H1 (cell line): ENCODE results near the gene HMGCLL1. TPM values are rescaled to one million over a fixed set of nuclear protein-coding genes. Genes with fewer than 3 reads are reported as not detected.
A peak's percentile ranks its signal among the peaks of the same experiment; 100 is the strongest.

Experiments
- CTCF ChIA-PET: fragments of 300-600 bp; sonication (Branson Sonifier 250); formaldehyde crosslinking; loops from one replicate; lab custom pipeline; 2021; ENCODE audit not compliant: partially characterized antibody; lab: Charles Lee
- POLR2A ChIA-PET: fragments of 300-600 bp; sonication (Branson Sonifier 250); formaldehyde crosslinking; loops from one replicate; lab custom pipeline; 2021; ENCODE audit warnings: inconsistent platforms; ENCODE audit not compliant: partially characterized antibody; lab: Charles Lee
- DNase-seq, 2 experiments: peaks; one replicate each; pipeline versions ENCODE4 v3.0.0 to v3.0.0-alpha.2; 2010 to 2022; ENCODE audit warnings: low spot score in 2 of 2, low read depth in 1 of 2, mixed read lengths in 1 of 2
- FAIRE-seq: peaks from 2 replicates; lab custom pipeline; 2011; peaks lifted over from hg19 to GRCh38; lab: Jason Lieb, UNC
- H2AFZ ChIP-seq: 2 replicates; pipeline ENCODE4 v1.8.1; 2012; ENCODE audit warnings: low read length, inconsistent platforms
- H2AK5ac ChIP-seq: 2 replicates; pipeline ENCODE4 v1.6.1; 2013; ENCODE audit warnings: low read depth, low read length
- H2BK120ac ChIP-seq: replicated peaks from 2 replicates; pipeline ENCODE3; 2013; ENCODE audit warnings: low read depth, low read length, inconsistent platforms
- H2BK12ac ChIP-seq: 2 replicates; pipeline ENCODE4 v1.6.1; 2013; ENCODE audit warnings: low read depth, low read length
- H2BK15ac ChIP-seq: 2 replicates; pipeline ENCODE4 v1.6.1; 2013; ENCODE audit warnings: low read length
- H2BK20ac ChIP-seq: 2 replicates; pipeline ENCODE4 v1.6.1; 2013; ENCODE audit warnings: low read length
- H2BK5ac ChIP-seq: 2 replicates; pipeline ENCODE4 v1.6.1; 2013; ENCODE audit warnings: low read depth, low read length
- H3K14ac ChIP-seq: 2 replicates; pipeline ENCODE4 v1.6.1; 2013; ENCODE audit warnings: inconsistent platforms; ENCODE audit not compliant: insufficient read length
- H3K18ac ChIP-seq: 2 replicates; pipeline ENCODE4 v1.6.1; 2013; ENCODE audit warnings: low read length; ENCODE audit errors: extremely low read depth
- H3K23ac ChIP-seq: 2 replicates; pipeline ENCODE4 v1.6.1; 2013; ENCODE audit warnings: inconsistent platforms; ENCODE audit not compliant: insufficient read length
- H3K23me2 ChIP-seq: 2 replicates; pipeline ENCODE4 v1.6.1; 2013; ENCODE audit warnings: low read depth, low read length
- H3K27ac ChIP-seq: 2 replicates; pipeline ENCODE4 v1.6.1; 2011; ENCODE audit warnings: low read depth, low read length, inconsistent platforms
- H3K27me3 ChIP-seq, 4 experiments: replicated peaks in 1 of 4; 1 replicate in 1 of 4; 2 replicates in 3 of 4; pipeline versions ENCODE4 v1.6.1 to v1.8.1; 2011 to 2013; ENCODE audit warnings: low read length in 3 of 4, mild to moderate bottlenecking in 3 of 4, inconsistent platforms in 2 of 4, mixed read lengths in 2 of 4, moderate library complexity in 1 of 4; ENCODE audit not compliant: control insufficient read depth in 3 of 4, insufficient read depth in 3 of 4; ENCODE audit errors: extremely low read depth in 1 of 4
- H3K36me3 ChIP-seq, 4 experiments: 2 replicates each; pipeline versions ENCODE4 v1.6.1 to v1.8.1; 2011 to 2013; ENCODE audit warnings: mild to moderate bottlenecking in 4 of 4, low read length in 3 of 4, moderate library complexity in 2 of 4, control low read depth in 1 of 4, inconsistent platforms in 1 of 4; ENCODE audit not compliant: insufficient read depth in 4 of 4, control insufficient read depth in 2 of 4
- H3K4ac ChIP-seq: replicated peaks from 2 replicates; pipeline ENCODE3; 2013; ENCODE audit warnings: low read length, low read depth, mixed read lengths, inconsistent platforms; ENCODE audit not compliant: insufficient read length
- H3K4me1 ChIP-seq, 4 experiments: replicated peaks in 1 of 4; 1 replicate in 1 of 4; 2 replicates in 3 of 4; pipeline versions ENCODE4 v1.6.1 to v1.8.1; 2011 to 2013; ENCODE audit warnings: low read length in 3 of 4, inconsistent platforms in 2 of 4, mixed read lengths in 1 of 4; ENCODE audit not compliant: insufficient read depth in 4 of 4, control insufficient read depth in 3 of 4
- H3K4me2 ChIP-seq, 2 experiments: 2 replicates each; pipeline versions ENCODE4 v1.6.1 to v1.8.1; 2011 to 2013; ENCODE audit warnings: low read depth in 2 of 2, low read length in 2 of 2, control low read depth in 1 of 2, inconsistent platforms in 1 of 2, mild to moderate bottlenecking in 1 of 2; ENCODE audit not compliant: insufficient read depth in 1 of 2
- H3K4me3 ChIP-seq, 4 experiments: fragments of 200-600, 300-600 bp in 1 of 4; sonication (generic), shearing (Covaris generic), sonication (Bioruptor Twin) in 1 of 4; 2 replicates each; pipeline versions ENCODE4 v1.5.1 to v1.8.1; 2011 to 2016; ENCODE audit warnings: low read length in 4 of 4, low read depth in 3 of 4, control low read depth in 2 of 4, inconsistent platforms in 2 of 4, mild to moderate bottlenecking in 2 of 4, mixed read lengths in 1 of 4, moderate library complexity in 1 of 4; ENCODE audit not compliant: insufficient read depth in 2 of 4; ENCODE audit errors: extremely low read depth in 1 of 4
- H3K56ac ChIP-seq: replicated peaks from 2 replicates; pipeline ENCODE3; 2013; ENCODE audit warnings: low read depth, mild to moderate bottlenecking, mixed read lengths, low read length, inconsistent platforms; ENCODE audit not compliant: insufficient read length
- H3K79me1 ChIP-seq: 2 replicates; pipeline ENCODE4 v1.6.1; 2013; ENCODE audit warnings: low read depth, low read length, control low read depth
- H3K79me2 ChIP-seq, 2 experiments: 2 replicates each; pipeline versions ENCODE4 v1.6.1 to v1.8.1; 2012 to 2013; ENCODE audit warnings: low read length in 2 of 2, mild to moderate bottlenecking in 2 of 2, inconsistent platforms in 1 of 2; ENCODE audit not compliant: insufficient read depth in 2 of 2, control insufficient read depth in 1 of 2
- H3K9ac ChIP-seq, 4 experiments: replicated peaks in 1 of 4; 1 replicate in 1 of 4; 2 replicates in 3 of 4; pipeline versions ENCODE4 v1.6.1 to v1.8.1; 2011 to 2013; ENCODE audit warnings: low read depth in 3 of 4, low read length in 3 of 4, control low read depth in 2 of 4, mild to moderate bottlenecking in 2 of 4, moderate library complexity in 2 of 4, inconsistent platforms in 1 of 4; ENCODE audit errors: extremely low read depth in 1 of 4
- H3K9me3 ChIP-seq, 2 experiments: 2 replicates each; pipeline versions ENCODE4 v1.6.1 to v1.8.1; 2012 to 2013; ENCODE audit warnings: mild to moderate bottlenecking in 2 of 2, moderate library complexity in 2 of 2, control low read depth in 1 of 2, inconsistent platforms in 1 of 2, low read depth in 1 of 2, low read length in 1 of 2, mixed read lengths in 1 of 2; ENCODE audit not compliant: insufficient read depth in 2 of 2
- H4K20me1 ChIP-seq, 2 experiments: replicated peaks in 1 of 2; 2 replicates each; pipeline versions ENCODE3 to v1.8.1; 2011 to 2013; ENCODE audit warnings: inconsistent platforms in 2 of 2, low read length in 2 of 2, mild to moderate bottlenecking in 1 of 2; ENCODE audit not compliant: insufficient read depth in 2 of 2, control insufficient read depth in 1 of 2
- H4K5ac ChIP-seq: 2 replicates; pipeline ENCODE4 v1.6.1; 2013; ENCODE audit warnings: low read length, low read depth, mixed read lengths, inconsistent platforms; ENCODE audit not compliant: insufficient read length
- H4K8ac ChIP-seq: 2 replicates; pipeline ENCODE4 v1.8.0; 2013; ENCODE audit warnings: mild to moderate bottlenecking, moderate library complexity, low read length, inconsistent platforms; ENCODE audit not compliant: insufficient read depth; ENCODE audit errors: extremely low read depth
- H4K91ac ChIP-seq: replicated peaks from 2 replicates; pipeline ENCODE3; 2013; ENCODE audit warnings: low read length, mixed read lengths, inconsistent platforms; ENCODE audit not compliant: insufficient read length
- CEBPB ChIP-seq: IDR thresholded peaks from 2 replicates; pipeline ENCODE4 v1.6.1; 2012; ENCODE audit warnings: low read depth, low read length
- MAFK ChIP-seq: IDR thresholded peaks from 2 replicates; pipeline ENCODE4 v1.6.1; 2012; ENCODE audit warnings: low read depth, mild to moderate bottlenecking, improper control_type of control experiment, low read length
- RAD21 ChIP-seq, 2 experiments: IDR thresholded peaks in 1 of 2; conservative IDR thresholded peaks in 1 of 2; 2 replicates each; pipeline ENCODE4 v1.6.1; 2011; ENCODE audit warnings: low read depth in 2 of 2, low read length in 2 of 2, improper control_type of control experiment in 1 of 2, inconsistent platforms in 1 of 2, mild to moderate bottlenecking in 1 of 2, moderate library complexity in 1 of 2
- TAF1 ChIP-seq: IDR thresholded peaks from 2 replicates; pipeline ENCODE4 v1.6.1; 2011; ENCODE audit warnings: mild to moderate bottlenecking, low read depth, low read length
- WGBS, 2 experiments: shearing (Covaris generic) in 1 of 2; methylation state at CpG; one replicate each; pipeline versions ENCODE4 v1.1.6 to v1.1.7; 2013 to 2015; ENCODE audit warnings: low lambda C conversion rate in 2 of 2, mixed read lengths in 2 of 2, inconsistent platforms in 1 of 2, low coverage in 1 of 2, missing lambda C conversion rate in 1 of 2; ENCODE audit not compliant: insufficient replicate concordance in 2 of 2, insufficient coverage in 1 of 2, insufficient read length in 1 of 2; ENCODE audit errors: extremely low coverage in 1 of 2, missing lambda C conversion rate in 1 of 2; 5-methylcytosine and 5-hydroxymethylcytosine counted together
- polyA plus RNA-seq, 7 experiments: library from polyadenylated mRNA; depleted of rRNA in 3 of 7; stranded (reverse) in 5 of 7; unstranded in 2 of 7; fragments of >200 nt in 5 of 7; fragments of 200-250 nt in 2 of 7; gene quantifications; 1 replicate in 5 of 7; 2 replicates in 1 of 7; 4 replicates in 1 of 7; pipeline versions ENCODE4 v1.2.1 to v1.2.3, GENCODE V29; 2011 to 2013; ENCODE audit warnings: missing spikeins in 2 of 7, mixed read lengths in 2 of 7
- total RNA-seq: library from RNA; stranded (reverse); fragmentation: NEBNext Ultra II Directional; extraction: Animal tissue kit (Norgen Biotek cat#: 25700); gene quantifications from 2 replicates; pipeline ENCODE4 v1.2.1, GENCODE V29; 2021
- TF ChIP-seq, protein P1 (sequence below): IDR thresholded peaks from 2 replicates; pipeline ENCODE4 v1.6.1; 2011; ENCODE audit warnings: low read length, improper control_type of control experiment
- TF ChIP-seq, protein P2 (sequence below), 3 experiments: IDR thresholded peaks; 1 replicate in 2 of 3; 2 replicates in 1 of 3; pipeline versions ENCODE4 v1.5.1 to v1.6.1; 2011; ENCODE audit warnings: low read length in 3 of 3, mild to moderate bottlenecking in 3 of 3, inconsistent platforms in 2 of 3, low read depth in 1 of 3, moderate library complexity in 1 of 3; ENCODE audit not compliant: insufficient read depth in 1 of 3; ENCODE audit errors: control extremely low read depth in 1 of 3

Gene HMGCLL1
- total and polyA plus RNA-seq, 2 of the 8 experiments (the other 6 are each of a cell fraction or from before 2014, with no cell fraction given) = 0.06 to 0.41 TPM

DNA sequence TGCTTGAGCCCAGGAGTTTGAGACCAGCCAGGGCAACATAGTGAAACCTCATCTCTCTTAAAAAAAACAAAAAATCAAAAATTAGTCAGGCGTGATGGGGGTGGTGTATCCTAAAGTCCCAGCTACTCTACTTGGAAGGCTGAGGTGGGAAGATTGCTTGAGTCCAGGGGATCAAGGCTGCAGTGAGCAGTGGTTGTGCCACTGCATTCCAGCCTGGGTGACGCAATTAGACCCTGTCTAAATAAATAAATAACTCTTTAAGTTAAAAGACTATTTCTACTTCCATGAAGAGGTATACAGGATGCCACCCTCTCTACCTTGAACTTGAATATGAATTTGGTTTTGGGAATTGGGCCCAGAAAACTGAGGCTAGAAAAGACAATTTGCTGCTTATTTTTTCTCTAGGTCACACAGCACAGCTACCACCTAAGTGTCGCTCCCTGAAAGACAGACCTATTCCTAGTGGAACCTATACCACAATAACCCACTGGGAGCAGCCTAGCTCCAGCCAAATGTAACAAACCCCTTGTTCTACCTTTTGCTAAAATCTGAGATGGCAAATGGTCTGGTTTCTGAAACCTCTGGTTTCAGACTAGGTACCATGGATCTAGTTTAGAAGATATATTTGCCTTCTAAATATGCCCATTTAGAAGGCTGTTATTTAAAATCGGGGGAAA lies 35.2 kb downstream of the HMGCLL1 start:
- H2BK12ac ChIP-seq = no peak overlapping the region
- no peak overlapping the region for H2AK5ac ChIP-seq
- no peak overlapping the region for H3K4me2 ChIP-seq
- no peak overlapping the region for H2BK20ac ChIP-seq
- no peak overlapping the region for H3K9ac ChIP-seq
- 86% methylated on average over 4 of the region's 4 CpGs; no CpG with 5 or more reads in 1 of the 2 experiments for WGBS, 2 experiments
- H3K79me1 ChIP-seq = no peaks in the 10 kb centered on the region
- H2AFZ ChIP-seq = peak overlapping the region; percentile 61; the same call in 1 of the 2 replicates
- H3K56ac ChIP-seq = no peak overlapping the region
- no peak for DNase-seq
- H3K4me1 ChIP-seq = no peaks in the 10 kb centered on the region
- H3K14ac ChIP-seq = no peak overlapping the region
- no peaks in the 10 kb centered on the region for H4K20me1 ChIP-seq
- H4K5ac ChIP-seq = no peak overlapping the region
- no peak overlapping the region for H2BK120ac ChIP-seq
- ChIA-PET POLR2A (no interaction called here), CTCF (interaction anchor here (0.6 to 1.8 kb wide), 9 partner anchors 8 to 342 kb away, joined by 3 to 9 read pairs (median 3); no protein-coding TSS in a partner anchor)
- H3K79me2 ChIP-seq = no peaks in the 10 kb centered on the region
- H4K8ac ChIP-seq = no peak overlapping the region
- no peak overlapping the region for H3K4me3 ChIP-seq
- H3K9me3 ChIP-seq = no peaks in the 10 kb centered on the region
- no peak overlapping the region for H3K27ac ChIP-seq
- peak; percentile 76 for FAIRE-seq
- no peak overlapping the region for H3K18ac ChIP-seq
- TF ChIP-seq, protein P1, sequence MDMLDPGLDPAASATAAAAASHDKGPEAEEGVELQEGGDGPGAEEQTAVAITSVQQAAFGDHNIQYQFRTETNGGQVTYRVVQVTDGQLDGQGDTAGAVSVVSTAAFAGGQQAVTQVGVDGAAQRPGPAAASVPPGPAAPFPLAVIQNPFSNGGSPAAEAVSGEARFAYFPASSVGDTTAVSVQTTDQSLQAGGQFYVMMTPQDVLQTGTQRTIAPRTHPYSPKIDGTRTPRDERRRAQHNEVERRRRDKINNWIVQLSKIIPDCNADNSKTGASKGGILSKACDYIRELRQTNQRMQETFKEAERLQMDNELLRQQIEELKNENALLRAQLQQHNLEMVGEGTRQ = no peak
- TF ChIP-seq, protein P2, sequence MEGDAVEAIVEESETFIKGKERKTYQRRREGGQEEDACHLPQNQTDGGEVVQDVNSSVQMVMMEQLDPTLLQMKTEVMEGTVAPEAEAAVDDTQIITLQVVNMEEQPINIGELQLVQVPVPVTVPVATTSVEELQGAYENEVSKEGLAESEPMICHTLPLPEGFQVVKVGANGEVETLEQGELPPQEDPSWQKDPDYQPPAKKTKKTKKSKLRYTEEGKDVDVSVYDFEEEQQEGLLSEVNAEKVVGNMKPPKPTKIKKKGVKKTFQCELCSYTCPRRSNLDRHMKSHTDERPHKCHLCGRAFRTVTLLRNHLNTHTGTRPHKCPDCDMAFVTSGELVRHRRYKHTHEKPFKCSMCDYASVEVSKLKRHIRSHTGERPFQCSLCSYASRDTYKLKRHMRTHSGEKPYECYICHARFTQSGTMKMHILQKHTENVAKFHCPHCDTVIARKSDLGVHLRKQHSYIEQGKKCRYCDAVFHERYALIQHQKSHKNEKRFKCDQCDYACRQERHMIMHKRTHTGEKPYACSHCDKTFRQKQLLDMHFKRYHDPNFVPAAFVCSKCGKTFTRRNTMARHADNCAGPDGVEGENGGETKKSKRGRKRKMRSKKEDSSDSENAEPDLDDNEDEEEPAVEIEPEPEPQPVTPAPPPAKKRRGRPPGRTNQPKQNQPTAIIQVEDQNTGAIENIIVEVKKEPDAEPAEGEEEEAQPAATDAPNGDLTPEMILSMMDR (IDR thresholded peaks at IDR 0.05; ENCODE audit: control extremely low read depth in 1 of 3, insufficient read depth in 1 of 3, low read depth in 1 of 3, low read length in 3 of 3) = peak in 2 of 3 experiments; percentile 51 to 58; a peak in 3 of 4 replicates
- TF ChIP-seq CEBPB (peak; percentile 77), TAF1 (no peak), MAFK (no peak), RAD21 (IDR thresholded peaks at IDR 0.05 in 1 of 2, conservative IDR thresholded peaks at IDR 0.05 in 1 of 2; ENCODE audit: low read depth in 2 of 2, low read length in 2 of 2) (peak; percentile 61 to 73)
- no peaks in the 10 kb centered on the region for H3K27me3 ChIP-seq
- H2BK5ac ChIP-seq = no peak overlapping the region
- no peaks in the 10 kb centered on the region for H3K36me3 ChIP-seq
- no peak overlapping the region for H3K4ac ChIP-seq
- H3K23me2 ChIP-seq = no peaks in the 10 kb centered on the region
- no peak overlapping the region for H3K23ac ChIP-seq
- H2BK15ac ChIP-seq = no peak overlapping the region
- no peak overlapping the region for H4K91ac ChIP-seq
